Panc1 (cell line): ENCODE data around the gene SPIB. TPM values are rescaled to one million over a fixed set of nuclear protein-coding genes. Genes with fewer than 3 reads are reported as not detected.

Experiments used
- ATAC-seq: fragments of 200-7000 bp; cut with Tn5 transposase; 2 replicates; pipeline ENCODE4 v1.9.1; 2020; ENCODE audit warnings: mild to moderate bottlenecking, moderate library complexity
- BruUV-seq: library from RNA; stranded (reverse); fragments of 400-500 nt; replicated peaks from 2 replicates; lab custom pipeline; 2021; lab: Mats Ljungman, UMichigan
- CTCF ChIA-PET: fragments of 300-600 bp; sonication (Branson Sonifier 250); formaldehyde crosslinking; loops from one replicate; lab custom pipeline; 2022; ENCODE audit warnings: antibody characterized with exemption; lab: Charles Lee
- POLR2A ChIA-PET: fragments of 300-600 bp; sonication (Branson Sonifier 250); formaldehyde crosslinking; loops from one replicate; lab custom pipeline; 2022; ENCODE audit warnings: antibody characterized with exemption; lab: Charles Lee
- DNase-seq: peaks from one replicate; pipeline ENCODE4 v3.0.0-alpha.2; 2010; ENCODE audit warnings: low read depth, low spot score
- H3K27ac ChIP-seq: 2 replicates; pipeline ENCODE4 v1.5.1; 2011; ENCODE audit warnings: mild to moderate bottlenecking, low read length, inconsistent platforms
- H3K27me3 ChIP-seq: fragments of 200-500 bp; sonication (Bioruptor generic); 2 replicates; pipeline ENCODE4 v1.6.0; 2014; ENCODE audit warnings: low read length, inconsistent platforms; ENCODE audit not compliant: control insufficient read depth, insufficient read depth
- H3K36me3 ChIP-seq: fragments of 200-500 bp; sonication (Bioruptor generic); 2 replicates; pipeline ENCODE4 v1.5.1; 2014; ENCODE audit warnings: inconsistent platforms, mild to moderate bottlenecking, low read length, moderate library complexity; ENCODE audit not compliant: control insufficient read depth, insufficient read depth
- H3K4me1 ChIP-seq: 2 replicates; pipeline ENCODE4 v1.5.1; 2011; ENCODE audit warnings: inconsistent platforms, mild to moderate bottlenecking, low read length, moderate library complexity; ENCODE audit not compliant: control insufficient read depth, insufficient read depth
- H3K4me3 ChIP-seq, 2 experiments: 2 replicates each; pipeline ENCODE4 v1.5.1; 2011 to 2012; ENCODE audit warnings: low read depth in 2 of 2, low read length in 2 of 2, mild to moderate bottlenecking in 2 of 2, inconsistent platforms in 1 of 2, moderate library complexity in 1 of 2
- H3K9me3 ChIP-seq: fragments of 200-500 bp; sonication (Bioruptor generic); 2 replicates; pipeline ENCODE4 v1.5.1; 2014; ENCODE audit warnings: low read depth, mild to moderate bottlenecking, inconsistent platforms, low read length, moderate library complexity; ENCODE audit not compliant: control insufficient read depth, insufficient read depth
- POLR2AphosphoS5 ChIP-seq: IDR thresholded peaks from 2 replicates; pipeline ENCODE4 v1.6.1; 2012; ENCODE audit warnings: mild to moderate bottlenecking, low read depth, low read length, moderate library complexity
- SIN3A ChIP-seq: IDR thresholded peaks from 2 replicates; pipeline ENCODE4 v1.6.1; 2012; ENCODE audit warnings: low read depth, mild to moderate bottlenecking, low read length, moderate library complexity, borderline replicate concordance; ENCODE audit not compliant: insufficient read depth
- TCF7L2 ChIP-seq: IDR thresholded peaks from 2 replicates; pipeline ENCODE4 v1.6.1; 2011; ENCODE audit warnings: mild to moderate bottlenecking, low read depth, low read length, inconsistent platforms
- in situ Hi-C: cut with HindIII; loops from 2 replicates; pipeline ENCODE4 v1.10.0; 2016; ENCODE audit warnings: low sequenced_read_pairs, low pct_unique_long_range_greater_than_20kb
- intact Hi-C: fragments of 100-400 bp; cut with micrococcal nuclease; formaldehyde crosslinking; loops from one replicate; pipeline ENCODE4 v1.10.0; 2022; ENCODE audit not compliant: unreplicated experiment
- total RNA-seq: library from RNA; stranded (reverse); gene quantifications from one replicate; pipeline ENCODE4 v1.2.1, GENCODE V29; 2021; ENCODE audit not compliant: unreplicated experiment
- TF ChIP-seq, protein P1 (sequence below), 2 experiments: IDR thresholded peaks; 2 replicates each; pipeline ENCODE4 v1.6.1; 2011 to 2012; ENCODE audit warnings: low read depth in 2 of 2, control low read depth in 1 of 2, low read length in 1 of 2, mild to moderate bottlenecking in 1 of 2, moderate library complexity in 1 of 2; ENCODE audit not compliant: insufficient read depth in 1 of 2
- TF ChIP-seq, protein P2 (sequence below): fragments of 450-650 bp; IDR thresholded peaks from 2 replicates; pipeline ENCODE4 v1.5.1; 2017; ENCODE audit warnings: mild to moderate bottlenecking

Gene SPIB
- total RNA-seq, 1 experiment from 2014 or later = not detected

DNA sequence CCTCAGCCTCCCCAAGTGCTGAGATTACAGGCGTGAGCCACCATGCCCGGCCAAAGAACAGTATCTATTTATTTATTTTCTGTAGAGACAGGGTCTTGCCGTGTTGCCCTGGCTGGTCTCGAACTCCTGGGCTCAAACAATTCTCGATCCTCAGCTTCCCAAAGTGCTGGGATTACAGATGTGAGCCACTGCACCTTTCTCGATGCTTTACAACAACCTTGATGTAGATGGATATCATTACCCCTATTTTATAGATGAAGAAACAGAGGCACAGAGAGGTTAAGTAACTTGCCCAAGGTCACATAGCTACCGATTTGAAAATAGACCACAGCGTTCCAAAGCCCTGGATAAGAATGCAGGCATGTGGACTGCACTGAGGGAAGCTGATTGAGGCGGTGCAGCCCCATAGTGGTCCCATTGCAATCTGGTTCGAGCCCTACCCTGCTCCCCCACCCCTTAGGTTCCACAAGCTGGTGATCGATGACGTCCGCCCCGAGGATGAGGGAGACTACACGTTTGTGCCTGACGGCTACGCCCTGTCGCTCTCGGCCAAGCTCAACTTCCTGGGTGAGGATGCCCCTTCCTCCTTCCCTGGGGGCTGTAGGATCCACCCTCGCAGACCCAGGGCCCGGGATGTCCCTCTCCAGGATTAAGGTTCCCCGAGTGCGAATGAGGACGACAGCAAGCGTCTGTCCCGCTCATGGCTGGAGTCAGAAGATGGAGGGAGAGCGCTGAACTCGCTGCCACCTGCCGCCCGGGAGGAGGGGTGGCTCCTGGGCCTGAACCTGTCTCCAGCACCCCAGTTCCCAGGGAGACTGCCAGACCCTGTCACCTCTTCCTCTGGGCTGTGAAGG, 31.9 kb downstream of the SPIB start:
- no peaks in the 10 kb centered on the region for H3K4me1 ChIP-seq
- ChIA-PET POLR2A (no interaction called here), CTCF (no interaction called here)
- no peak overlapping the region for H3K27ac ChIP-seq
- H3K9me3 ChIP-seq = no peaks in the 10 kb centered on the region
- no peak overlapping the region for H3K4me3 ChIP-seq
- TF ChIP-seq, protein P1, sequence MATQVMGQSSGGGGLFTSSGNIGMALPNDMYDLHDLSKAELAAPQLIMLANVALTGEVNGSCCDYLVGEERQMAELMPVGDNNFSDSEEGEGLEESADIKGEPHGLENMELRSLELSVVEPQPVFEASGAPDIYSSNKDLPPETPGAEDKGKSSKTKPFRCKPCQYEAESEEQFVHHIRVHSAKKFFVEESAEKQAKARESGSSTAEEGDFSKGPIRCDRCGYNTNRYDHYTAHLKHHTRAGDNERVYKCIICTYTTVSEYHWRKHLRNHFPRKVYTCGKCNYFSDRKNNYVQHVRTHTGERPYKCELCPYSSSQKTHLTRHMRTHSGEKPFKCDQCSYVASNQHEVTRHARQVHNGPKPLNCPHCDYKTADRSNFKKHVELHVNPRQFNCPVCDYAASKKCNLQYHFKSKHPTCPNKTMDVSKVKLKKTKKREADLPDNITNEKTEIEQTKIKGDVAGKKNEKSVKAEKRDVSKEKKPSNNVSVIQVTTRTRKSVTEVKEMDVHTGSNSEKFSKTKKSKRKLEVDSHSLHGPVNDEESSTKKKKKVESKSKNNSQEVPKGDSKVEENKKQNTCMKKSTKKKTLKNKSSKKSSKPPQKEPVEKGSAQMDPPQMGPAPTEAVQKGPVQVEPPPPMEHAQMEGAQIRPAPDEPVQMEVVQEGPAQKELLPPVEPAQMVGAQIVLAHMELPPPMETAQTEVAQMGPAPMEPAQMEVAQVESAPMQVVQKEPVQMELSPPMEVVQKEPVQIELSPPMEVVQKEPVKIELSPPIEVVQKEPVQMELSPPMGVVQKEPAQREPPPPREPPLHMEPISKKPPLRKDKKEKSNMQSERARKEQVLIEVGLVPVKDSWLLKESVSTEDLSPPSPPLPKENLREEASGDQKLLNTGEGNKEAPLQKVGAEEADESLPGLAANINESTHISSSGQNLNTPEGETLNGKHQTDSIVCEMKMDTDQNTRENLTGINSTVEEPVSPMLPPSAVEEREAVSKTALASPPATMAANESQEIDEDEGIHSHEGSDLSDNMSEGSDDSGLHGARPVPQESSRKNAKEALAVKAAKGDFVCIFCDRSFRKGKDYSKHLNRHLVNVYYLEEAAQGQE (IDR thresholded peaks at IDR 0.05; ENCODE audit: insufficient read depth in 1 of 2, low read depth in 2 of 2, low read length in 1 of 2) = no peak
- no peak for TF ChIP-seq TCF7L2
- no peak for TF ChIP-seq SIN3A
- TF ChIP-seq, protein P2, sequence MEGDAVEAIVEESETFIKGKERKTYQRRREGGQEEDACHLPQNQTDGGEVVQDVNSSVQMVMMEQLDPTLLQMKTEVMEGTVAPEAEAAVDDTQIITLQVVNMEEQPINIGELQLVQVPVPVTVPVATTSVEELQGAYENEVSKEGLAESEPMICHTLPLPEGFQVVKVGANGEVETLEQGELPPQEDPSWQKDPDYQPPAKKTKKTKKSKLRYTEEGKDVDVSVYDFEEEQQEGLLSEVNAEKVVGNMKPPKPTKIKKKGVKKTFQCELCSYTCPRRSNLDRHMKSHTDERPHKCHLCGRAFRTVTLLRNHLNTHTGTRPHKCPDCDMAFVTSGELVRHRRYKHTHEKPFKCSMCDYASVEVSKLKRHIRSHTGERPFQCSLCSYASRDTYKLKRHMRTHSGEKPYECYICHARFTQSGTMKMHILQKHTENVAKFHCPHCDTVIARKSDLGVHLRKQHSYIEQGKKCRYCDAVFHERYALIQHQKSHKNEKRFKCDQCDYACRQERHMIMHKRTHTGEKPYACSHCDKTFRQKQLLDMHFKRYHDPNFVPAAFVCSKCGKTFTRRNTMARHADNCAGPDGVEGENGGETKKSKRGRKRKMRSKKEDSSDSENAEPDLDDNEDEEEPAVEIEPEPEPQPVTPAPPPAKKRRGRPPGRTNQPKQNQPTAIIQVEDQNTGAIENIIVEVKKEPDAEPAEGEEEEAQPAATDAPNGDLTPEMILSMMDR = no peak
- DNase-seq = no peak
- H3K27me3 ChIP-seq = no peaks in the 10 kb centered on the region
- BruUV-seq = no TSS peak
- ATAC-seq = no peak
- H3K36me3 ChIP-seq = no peaks in the 10 kb centered on the region
- in situ Hi-C loops = no loop called here
- intact Hi-C loops = no loop called here

DNA sequence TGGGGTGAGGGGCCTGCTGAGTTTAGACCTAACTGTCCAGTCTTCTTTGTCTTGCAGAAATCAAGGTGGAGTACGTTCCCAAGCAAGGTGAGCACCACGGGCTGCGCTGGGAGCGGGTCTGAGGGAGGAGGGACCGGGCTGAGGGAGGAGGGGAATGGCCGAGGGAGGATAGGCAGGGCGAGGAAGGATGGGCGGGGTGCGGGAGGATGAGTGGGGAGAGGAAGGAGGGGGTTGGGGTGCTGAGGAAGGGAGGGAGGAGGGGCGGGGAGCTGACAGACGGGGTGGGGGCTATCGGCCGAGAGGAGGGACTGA, 32.4 kb downstream of the SPIB start:
- no peaks in the 10 kb centered on the region for H3K9me3 ChIP-seq
- ATAC-seq = no peak
- no peaks in the 10 kb centered on the region for H3K36me3 ChIP-seq
- no peak for TF ChIP-seq SIN3A
- TF ChIP-seq, protein P1 (IDR thresholded peaks at IDR 0.05; ENCODE audit: insufficient read depth in 1 of 2, low read depth in 2 of 2, low read length in 1 of 2) = no peak
- TF ChIP-seq TCF7L2 = no peak
- TF ChIP-seq, protein P2 = no peak
- no peak for TF ChIP-seq POLR2AphosphoS5
- no peak for DNase-seq
- ChIA-PET POLR2A (no interaction called here), CTCF (no interaction called here)
- intact Hi-C loops (no loop called here), in situ Hi-C loops (no loop called here)
- H3K4me3 ChIP-seq = no peak overlapping the region
- H3K27ac ChIP-seq = no peak overlapping the region
- no peaks in the 10 kb centered on the region for H3K27me3 ChIP-seq
- H3K4me1 ChIP-seq = no peaks in the 10 kb centered on the region
- BruUV-seq = no TSS peak
